Stimulated activated CD8-positive, alpha-beta memory T cell treated with anti-CD3 and anti-CD28 coated beads, Interleukin-15, amount 100 ng/mL, for 4 hours (primary cell): Measurements from ENCODE around the gene PCBP4.

Source experiments
- DNase-seq, 2 donors: peaks; one replicate each; pipeline ENCODE4 v3.0.0-alpha.2; 2020; ENCODE audit warnings: low read depth in 2 of 2

PCBP4 gene

DNA sequence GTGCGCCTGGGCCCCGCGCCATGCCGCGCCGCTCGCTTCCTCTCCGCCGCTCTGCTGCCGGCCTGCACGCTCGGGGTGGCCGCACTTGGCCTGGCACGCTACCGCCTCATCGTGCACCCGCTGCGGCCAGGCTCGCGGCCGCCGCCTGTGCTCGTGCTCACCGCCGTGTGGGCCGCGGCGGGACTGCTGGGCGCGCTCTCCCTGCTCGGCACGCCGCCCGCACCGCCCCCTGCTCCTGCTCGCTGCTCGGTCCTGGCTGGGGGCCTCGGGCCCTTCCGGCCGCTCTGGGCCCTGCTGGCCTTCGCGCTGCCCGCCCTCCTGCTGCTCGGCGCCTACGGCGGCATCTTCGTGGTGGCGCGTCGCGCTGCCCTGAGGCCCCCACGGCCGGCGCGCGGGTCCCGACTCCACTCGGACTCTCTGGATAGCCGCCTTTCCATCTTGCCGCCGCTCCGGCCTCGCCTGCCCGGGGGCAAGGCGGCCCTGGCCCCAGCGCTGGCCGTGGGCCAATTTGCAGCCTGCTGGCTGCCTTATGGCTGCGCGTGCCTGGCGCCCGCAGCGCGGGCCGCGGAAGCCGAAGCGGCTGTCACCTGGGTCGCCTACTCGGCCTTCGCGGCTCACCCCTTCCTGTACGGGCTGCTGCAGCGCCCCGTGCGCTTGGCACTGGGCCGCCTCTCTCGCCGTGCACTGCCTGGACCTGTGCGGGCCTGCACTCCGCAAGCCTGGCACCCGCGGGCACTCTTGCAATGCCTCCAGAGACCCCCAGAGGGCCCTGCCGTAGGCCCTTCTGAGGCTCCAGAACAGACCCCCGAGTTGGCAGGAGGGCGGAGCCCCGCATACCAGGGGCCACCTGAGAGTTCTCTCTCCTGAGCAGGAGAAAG is 11.1 kb downstream of the PCBP4 start:
- no peak for DNase-seq

DNA sequence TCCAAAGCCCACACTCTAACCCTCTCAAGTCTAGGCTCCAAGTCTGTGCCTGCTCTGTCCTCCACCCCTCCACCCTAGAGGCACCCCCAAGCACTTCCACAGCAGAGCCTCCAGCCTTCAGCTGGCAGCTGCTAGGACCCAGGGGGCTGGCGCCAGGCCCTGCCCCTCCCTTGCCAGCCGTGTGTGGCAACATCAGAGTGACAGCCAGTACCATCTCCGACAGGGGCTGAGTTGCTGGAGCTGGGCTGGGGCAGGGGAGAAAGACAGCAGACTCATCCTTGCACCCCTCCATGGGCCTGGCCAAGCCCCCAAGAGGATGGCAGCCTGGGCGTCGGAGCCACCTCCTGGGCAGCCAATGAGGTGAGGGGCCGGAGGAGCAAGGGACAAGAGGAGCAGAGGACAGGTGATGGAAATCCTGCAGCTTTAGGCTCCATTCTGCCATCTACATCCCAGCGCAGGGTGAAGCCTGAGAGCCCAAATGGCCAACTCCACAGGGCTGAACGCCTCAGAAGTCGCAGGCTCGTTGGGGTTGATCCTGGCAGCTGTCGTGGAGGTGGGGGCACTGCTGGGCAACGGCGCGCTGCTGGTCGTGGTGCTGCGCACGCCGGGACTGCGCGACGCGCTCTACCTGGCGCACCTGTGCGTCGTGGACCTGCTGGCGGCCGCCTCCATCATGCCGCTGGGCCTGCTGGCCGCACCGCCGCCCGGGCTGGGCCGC is 11.9 kb downstream of the PCBP4 start, which contains the start of gene GPR62:
GPR62 (plus strand) TSS at position 207 of the 718 bp plus-strand sequence; CDS start at position 479, 272 bp downstream.
- no peak for DNase-seq

DNA sequence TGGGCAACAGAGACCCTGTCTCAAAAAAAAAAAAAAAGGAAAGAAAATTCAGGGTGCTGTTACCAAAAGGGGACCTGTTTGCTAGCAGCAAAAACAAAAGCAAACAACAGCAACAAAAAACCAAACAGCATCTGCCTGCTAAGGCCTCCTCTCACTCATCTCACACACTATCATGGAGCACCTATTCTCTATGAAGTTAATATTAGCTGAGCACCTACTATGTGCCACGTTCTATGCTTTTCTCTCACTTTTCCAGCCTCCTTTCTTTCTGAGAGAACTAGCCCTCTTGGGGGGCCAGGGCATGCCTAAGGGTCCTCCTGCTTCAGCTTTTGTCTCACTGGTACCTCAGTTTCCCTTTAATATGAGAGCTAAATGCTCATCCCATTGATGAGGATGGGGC is 12.5 kb downstream of the PCBP4 start:
- DNase-seq = no peak

DNA sequence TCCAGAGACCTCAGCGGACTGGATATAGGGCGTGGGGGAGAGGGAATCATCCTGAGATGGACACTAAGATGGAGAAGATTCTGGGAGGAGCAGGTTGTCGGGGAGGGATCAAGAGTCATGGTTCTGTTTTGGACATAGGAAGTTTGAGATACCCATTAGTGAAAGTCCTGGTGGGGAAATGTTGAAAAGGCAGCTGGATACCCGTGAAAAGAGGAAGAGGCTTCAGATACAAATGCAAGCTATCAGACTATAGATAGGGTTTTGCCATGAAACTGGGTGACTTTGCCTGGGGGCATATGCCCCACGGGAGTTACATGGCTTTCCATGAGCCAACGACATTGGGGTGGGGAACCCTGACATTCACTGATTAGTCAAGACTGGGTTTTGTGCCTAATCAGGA is 13.1 kb downstream of the PCBP4 start:
- DNase-seq = no peak

DNA sequence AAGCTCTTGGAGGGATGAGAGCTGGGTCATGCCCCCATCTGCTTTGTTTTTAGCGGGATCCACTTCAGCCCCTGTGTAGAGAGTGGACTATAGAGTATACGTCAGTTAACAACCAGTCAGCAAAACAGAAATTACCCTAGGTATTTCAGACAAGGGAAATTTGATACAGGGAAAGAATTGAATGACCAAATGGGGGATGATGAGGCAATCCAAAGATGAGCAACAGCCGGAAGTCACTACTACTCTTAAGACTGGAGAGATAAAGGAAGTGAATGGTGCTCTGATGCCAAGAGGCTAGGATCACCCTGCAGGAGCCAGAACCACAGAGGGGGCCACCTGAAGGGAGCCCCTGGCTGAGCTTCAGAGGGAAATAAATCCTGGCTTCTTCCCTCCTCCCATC is 13.8 kb downstream of the PCBP4 start:
- DNase-seq = no peak

DNA sequence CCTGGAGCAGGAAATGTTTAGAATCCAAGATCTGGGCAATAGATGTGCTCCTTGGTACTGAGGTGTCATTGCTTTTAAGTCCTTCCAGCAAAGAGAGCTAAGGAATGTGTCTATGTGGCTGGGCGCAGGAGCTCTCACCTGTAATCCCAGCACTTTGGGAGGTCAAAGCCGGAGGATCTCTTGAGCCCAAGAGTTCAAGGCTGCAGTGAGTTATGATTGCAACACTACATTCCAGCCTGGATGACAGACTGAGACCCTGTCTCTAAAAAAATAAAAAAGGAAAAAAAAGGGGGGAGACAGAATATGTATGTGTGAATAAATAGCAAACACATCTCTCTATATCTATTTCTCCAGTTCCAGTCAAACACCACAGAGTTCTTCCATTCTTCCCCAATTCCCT is 16.4 kb downstream of the PCBP4 start:
- DNase-seq = no peak

DNA sequence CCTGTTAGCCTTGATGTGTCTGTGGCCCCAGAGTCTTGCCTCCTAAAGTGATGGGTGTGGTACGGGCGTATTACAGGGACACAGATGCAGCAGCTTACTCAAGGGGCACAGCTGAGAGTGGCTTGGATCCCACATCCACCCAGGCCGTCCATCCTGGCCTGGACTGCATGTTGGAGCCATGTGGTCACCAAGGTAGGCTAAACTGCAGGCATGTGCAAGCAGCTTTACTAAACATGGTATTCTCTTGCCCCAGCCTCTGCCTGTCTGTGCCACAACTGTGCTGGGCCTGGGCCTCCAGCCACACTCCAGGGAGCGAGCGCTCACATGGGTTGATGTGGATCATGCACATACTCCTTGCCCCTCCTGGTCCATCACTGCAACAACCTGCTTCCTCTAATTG is 18.1 kb downstream of the PCBP4 start:
- DNase-seq = no peak

DNA sequence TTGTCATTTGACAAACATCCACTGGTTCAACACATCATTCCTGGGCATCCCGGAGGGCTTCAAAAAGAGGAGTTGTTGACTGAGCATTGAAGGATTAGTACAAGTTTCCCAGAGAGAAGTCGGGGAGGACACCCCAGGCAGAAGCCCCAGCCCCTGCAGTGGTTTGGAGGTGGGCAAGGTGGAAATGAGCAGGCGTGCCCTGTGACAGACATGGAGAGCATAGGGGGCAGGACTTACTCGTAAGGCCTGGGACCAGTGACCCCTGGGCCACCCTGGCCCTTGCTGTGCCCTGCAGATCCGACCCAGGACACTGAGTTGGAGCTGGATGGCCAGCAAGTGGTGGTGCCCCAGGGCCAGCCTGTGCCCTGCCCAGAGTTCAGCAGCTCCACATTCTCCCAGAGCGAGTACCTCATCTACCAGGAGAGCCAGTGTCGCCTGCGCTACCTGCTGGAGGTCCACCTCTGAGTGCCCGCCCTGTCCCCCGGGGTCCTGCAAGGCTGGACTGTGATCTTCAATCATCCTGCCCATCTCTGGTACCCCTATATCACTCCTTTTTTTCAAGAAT is 19.2 kb downstream of the PCBP4 start:
- no peak for DNase-seq

DNA sequence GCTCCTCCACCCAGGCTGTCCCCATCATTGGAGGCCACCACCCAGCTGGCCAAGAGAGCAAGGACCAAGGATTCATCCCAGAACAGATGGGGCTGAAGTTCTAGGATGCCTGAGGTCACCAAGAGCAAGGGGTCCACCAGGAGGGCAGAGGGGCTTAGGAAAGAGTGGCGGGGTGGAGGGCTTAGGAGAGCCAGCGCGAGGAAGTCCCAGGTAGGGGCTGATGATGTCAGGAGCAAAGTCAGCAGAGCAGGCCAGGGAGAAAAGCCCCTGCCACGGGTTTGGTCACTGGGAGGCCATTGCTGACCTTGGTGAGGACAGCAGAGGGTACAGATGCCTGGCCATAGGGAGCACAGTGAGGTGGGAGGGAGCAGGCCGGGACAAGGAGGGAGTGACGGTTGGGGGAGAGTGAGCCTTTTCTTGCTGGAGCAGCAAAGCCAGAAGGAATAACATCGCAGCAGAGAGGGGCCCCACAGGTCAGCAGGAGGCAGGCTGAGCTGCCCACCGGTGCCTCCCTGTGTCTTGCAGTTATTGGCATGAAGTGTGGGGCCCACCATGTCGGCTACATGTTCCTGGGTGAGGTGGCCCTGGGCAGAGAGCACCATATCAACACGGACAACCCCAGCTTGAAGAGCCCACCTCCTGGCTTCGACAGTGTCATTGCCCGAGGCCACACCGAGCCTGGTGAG is 19.9 kb downstream of the PCBP4 start:
- no peak for DNase-seq

DNA sequence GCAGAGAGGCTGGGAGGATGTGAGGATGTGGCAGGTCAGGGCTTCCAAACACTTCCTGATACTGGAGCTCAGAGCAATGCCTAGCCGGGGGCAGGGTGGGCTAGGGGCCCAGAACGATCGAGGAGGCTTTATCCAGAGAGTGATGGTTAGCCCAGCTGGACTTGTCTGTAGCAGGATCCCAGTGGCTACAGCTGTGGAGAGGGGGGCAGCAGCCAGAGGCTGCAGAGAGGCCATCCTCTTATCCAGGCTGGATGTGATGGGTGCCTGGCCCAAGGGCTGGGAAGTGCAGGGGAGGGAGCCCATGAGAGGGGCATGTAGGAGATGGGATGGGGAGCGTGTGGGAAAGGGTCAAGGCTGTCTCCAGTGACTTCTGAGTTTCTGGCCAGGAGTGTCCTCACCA is 20.5 kb downstream of the PCBP4 start:
- DNase-seq = no peak

DNA sequence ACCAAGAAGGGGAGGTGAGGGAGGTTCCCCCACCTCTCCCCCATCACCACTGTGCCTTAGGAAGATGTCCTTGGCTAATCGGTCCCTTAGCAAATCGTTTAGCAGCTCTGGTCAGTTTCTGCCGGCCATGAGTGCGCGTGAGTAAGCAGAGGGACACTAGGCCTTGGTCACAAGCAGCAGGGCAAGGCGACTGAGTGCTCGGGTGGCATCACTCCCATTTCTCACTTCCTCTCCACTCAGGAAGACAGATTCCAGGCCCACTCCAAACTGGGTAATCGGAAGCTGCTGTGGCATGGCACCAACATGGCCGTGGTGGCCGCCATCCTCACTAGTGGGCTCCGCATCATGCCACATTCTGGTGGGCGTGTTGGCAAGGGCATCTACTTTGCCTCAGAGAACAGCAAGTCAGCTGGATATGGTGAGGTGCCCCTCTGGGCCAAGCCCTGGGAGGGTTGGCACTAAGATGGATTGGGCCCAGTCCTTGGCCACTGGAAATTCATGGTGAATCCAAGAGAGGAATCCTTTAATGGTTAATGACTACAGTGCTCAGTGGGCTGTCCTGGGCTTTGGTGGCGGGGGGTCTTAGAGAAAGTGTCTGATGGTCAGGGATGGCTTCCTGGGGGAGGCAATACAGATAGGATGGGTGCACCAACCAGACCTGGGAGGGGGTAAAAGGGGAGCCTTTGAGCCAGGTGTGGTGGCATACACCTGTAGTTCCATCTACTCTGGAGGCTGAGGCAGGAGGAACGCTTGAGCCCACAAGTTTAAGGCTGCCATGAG is 21.1 kb downstream of the PCBP4 start:
- DNase-seq = no peak

DNA sequence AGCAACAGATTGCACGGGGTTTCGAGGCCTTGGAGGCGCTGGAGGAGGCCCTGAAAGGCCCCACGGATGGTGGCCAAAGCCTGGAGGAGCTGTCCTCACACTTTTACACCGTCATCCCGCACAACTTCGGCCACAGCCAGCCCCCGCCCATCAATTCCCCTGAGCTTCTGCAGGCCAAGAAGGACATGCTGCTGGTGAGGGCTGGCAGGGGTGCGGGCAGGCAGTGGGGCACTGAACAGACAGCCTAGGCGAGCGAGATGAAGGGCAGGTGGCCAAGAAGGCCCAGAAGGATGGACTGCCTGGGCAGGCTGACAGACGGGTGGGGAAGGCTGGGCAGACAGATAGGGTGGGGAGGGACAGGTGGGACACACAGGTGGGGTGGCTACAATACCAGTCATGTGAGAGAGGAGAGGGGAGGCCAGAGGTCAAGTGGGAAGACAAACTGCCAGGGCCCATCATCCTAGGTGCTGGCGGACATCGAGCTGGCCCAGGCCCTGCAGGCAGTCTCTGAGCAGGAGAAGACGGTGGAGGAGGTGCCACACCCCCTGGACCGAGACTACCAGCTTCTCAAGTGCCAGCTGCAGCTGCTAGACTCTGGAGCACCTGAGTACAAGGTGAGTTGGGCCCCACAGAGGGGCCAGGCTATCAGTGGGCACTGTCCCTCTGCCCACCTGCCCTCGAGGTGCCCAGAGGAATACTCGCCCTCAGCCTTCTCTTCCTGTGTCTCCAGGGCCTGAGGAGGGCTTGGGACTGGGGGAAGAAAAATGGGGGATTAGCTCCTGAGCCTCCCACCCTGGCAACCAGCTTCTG is 22.0 kb downstream of the PCBP4 start:
- no peak for DNase-seq

DNA sequence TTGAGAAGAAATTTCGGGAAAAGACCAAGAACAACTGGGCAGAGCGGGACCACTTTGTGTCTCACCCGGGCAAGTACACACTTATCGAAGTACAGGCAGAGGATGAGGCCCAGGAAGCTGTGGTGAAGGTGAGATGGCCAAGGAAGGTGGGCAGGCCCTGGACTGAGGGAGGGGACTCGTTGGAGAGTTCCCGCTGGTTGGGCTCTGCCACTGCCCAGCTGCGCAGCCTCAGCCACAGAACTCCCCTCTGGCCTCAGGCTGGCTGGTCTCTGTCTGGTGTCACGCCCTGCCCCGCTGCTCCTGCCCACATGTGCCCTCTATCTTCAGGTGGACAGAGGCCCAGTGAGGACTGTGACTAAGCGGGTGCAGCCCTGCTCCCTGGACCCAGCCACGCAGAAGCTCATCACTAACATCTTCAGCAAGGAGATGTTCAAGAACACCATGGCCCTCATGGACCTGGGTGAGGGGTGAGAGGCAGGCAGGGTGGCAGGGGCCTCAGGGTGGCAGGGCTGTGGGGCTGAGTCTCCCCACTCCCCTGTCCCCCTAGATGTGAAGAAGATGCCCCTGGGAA is 22.7 kb downstream of the PCBP4 start:
- DNase-seq = no peak

DNA sequence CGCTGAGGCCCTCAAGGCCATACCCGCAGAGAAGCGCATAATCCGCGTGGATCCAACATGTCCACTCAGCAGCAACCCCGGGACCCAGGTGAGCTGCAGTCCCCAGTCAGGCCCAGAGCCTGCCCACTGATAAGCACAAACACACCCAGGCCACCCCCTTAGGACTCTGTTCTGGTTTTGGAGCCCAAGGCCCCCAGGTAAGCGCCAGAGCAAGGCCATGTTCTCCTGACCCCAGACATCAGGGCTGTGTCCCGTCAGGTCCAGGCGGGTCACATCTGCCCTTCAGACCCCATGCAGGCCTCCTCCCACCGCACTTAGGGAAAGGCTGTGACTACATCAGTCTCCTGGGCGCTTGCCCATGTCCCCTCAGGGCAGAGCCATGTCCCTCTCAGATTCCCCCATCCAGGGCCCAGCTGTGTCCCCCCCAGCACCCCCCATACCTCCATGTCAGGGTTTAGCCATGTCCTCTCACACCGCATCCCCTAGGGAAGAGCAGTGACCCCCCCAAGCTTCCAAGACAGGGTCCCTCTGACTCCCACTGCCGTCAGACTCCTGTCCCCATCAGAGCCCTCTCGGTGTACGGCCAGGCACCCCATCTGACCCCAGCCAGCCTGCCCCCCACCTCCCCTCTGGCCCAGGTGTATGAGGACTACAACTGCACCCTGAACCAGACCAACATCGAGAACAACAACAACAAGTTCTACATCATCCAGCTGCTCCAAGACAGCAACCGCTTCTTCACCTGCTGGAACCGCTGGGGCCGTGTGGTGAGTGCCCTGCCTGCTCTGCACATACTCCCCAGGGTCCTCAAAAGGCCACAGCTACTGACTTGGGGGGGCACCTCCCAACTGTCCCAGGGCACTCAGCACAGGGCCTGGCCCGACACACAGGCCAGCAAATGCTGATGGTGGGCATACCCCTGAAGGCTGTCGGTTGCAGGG is 23.5 kb downstream of the PCBP4 start:
- no peak for DNase-seq

DNA sequence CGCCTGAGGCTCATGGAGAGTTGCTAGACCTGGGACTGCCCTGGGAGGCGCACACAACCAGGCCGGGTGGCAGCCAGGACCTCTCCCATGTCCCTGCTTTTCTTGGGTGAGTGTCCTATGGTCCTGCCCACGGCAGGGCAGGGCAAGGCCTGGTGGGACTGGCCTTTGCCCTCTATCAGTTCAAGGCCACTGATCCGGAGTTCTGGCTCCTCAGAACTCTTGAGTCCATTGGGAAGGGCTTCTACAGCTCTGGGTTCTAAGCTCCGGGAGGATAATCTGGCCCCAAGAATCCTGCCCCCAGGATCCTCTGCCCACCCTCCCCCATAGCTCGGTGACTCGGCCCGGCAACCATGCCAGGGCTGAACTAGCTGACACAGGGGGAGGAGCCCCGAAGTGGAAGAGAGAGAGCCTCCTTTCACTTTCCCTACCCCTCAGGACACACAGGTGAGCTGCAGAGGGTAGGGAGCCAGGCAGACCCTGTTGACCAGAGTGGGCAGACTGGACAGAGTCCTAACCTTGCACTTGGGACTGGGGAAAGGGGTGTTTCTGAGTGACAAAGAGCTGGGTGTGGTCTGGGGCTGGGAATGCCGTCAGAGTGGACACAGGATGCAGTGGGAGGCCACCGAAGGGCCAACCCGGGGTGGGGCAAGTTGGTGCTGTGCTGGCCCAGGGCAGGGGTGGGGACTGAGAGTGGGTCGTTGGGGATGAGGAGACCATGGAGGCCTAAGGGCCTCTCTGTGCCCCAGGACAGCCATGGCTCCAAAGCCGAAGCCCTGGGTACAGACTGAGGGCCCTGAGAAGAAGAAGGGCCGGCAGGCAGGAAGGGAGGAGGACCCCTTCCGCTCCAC is 24.4 kb downstream of the PCBP4 start:
- DNase-seq = peak in 1 of 2 donors; percentile 50

DNA sequence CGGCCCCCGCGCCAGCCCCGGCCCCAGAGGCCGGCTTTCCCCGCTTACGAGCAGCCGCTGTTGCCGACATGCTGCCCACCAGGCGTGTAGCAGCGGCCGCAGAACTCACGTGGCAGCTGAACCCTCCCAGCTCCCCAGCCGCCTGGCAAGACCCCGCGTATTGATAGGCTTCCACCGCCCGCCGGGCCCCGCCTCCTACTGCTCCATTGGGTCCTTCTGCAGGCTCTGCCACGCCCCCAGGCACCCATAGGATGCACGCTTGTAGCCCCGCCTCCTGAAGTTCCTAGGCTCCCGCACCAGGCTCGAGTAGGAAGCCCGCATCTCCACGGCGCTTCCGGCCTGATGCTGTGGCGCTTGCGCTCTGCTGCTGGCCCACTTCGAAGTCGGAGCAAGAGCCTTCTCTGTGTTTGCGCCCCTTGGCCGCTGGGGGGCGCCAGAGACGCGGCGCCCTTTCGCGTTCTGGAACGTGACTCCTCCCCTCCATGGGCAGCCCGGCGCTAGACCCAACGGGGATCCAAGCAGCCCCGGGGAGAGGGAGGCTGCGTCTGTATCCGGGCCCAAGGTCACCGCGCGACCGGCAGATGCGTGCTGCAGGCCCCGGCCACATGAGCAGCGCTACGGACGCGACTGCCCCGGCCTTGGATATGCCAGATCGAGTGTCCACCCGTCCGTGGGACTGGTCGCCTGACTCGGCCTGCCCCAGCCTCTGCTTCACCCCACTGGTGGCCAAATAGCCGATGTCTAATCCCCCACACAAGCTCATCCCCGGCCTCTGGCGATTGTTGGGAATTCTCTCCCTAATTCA is 25.3 kb downstream of the PCBP4 start, which contains the start of the genes PARP3 and RRP9:
PARP3 (plus strand) TSS at position 566 of the 805 bp plus-strand sequence. CDS start 993 bp downstream, outside the sequence.
RRP9 (minus strand) TSS at position 107 of the 805 bp plus-strand sequence; CDS start at position 70, 37 bp downstream.
- peak; percentile 99 for DNase-seq

DNA sequence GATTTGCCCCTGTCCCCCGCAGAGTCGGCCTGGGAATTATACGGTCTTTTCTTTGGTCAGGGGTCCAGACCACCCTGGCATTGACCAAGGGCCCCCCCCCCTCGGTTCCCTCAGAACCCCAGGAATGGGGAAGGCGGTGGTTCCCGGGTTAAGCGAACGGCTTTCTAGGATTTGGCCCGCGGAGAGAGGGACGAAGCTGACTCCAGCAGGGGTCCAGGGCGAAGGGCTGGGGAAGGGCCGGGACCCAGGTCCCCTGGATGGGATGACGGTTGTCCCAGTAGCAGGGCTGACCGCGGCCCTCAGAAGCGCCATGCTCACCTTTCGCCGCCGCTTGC is 25.8 kb downstream of the PCBP4 start:
- no peak for DNase-seq
